ENCODE results near the gene EHMT1. TPM values are rescaled to one million over a fixed set of nuclear protein-coding genes. Genes with fewer than 3 reads are reported as not detected.

The EHMT1 gene
- total and polyA plus RNA-seq, 10 of the 15 experiments (the other 5 are each of a cell fraction or from before 2014, with no cell fraction given) = 2.9 to 100 (median 48.1) TPM

GRCh38 chr9:137574192-137574591, 44.6 kb upstream of the EHMT1 start (continued):
- TF ChIP-seq BCL11A (IDR thresholded peaks at IDR 0.05; ENCODE audit: low read depth, low read length) (no peak), FOXM1 (IDR thresholded peaks at IDR 0.05; ENCODE audit: low read depth, low read length) (no peak), NRF1 (conservative IDR thresholded peaks at IDR 0.05; ENCODE audit: low read depth, low read length) (no peak), POLR2AphosphoS5 (IDR thresholded peaks at IDR 0.05; ENCODE audit: low read length) (no peak)

- no peak for FAIRE-seq
- in situ Hi-C loops (cut with MboI) = no loop called here
- no peaks in the 10 kb centered on the region for H3K27me3 ChIP-seq (replicated peaks in 1 of 2; ENCODE audit: control insufficient read depth in 2 of 2, insufficient read depth in 2 of 2, low read length in 1 of 2)
- H4K20me1 ChIP-seq (ENCODE audit: control insufficient read depth, insufficient read depth) = no peaks in the 10 kb centered on the region
- H3K4me3 ChIP-seq = 0 out of 2 replicates have a peak overlapping the region, but pooled peaks have one; percentile 60
- intact Hi-C loops (cut with micrococcal nuclease; ENCODE audit: unreplicated experiment) = no loop called here
- peaks cover 26% of the 10 kb centered on the region for H3K79me2 ChIP-seq (ENCODE audit: control insufficient read depth, insufficient read depth, low read length)
- ChIA-PET SMC1A (ENCODE audit: uncharacterized antibody, unreplicated experiment) (interaction anchor here (1.0 to 1.3 kb wide), 3 partner anchors 15 to 24 kb away, joined by 3 to 4 read pairs (median 3); partner anchors contain the start of genes MRPL41 and ZMYND19), POLR2A (interaction anchor here (1.1 kb wide), 1 partner anchor 116 kb away, joined by 3 read pairs; no protein-coding TSS in a partner anchor), CTCF (interaction anchor here (1.1 kb wide), 1 partner anchor 17 kb away, joined by 3 read pairs; no protein-coding TSS in a partner anchor), RAD21 (ENCODE audit: unreplicated experiment) (interaction anchor here (0.5 to 2.0 kb wide), 3 partner anchors 23 to 352 kb away, joined by 4 to 5 read pairs (median 4); partner anchors contain the start of gene MRPL41)
- peak; percentile 42 for ATAC-seq
- H3K9ac ChIP-seq (ENCODE audit: control insufficient read depth, insufficient read depth, low read length) = no peak overlapping the region
- no peak overlapping the region for H2AFZ ChIP-seq (ENCODE audit: control insufficient read depth, low read depth, low read length)
- WGBS (ENCODE audit: insufficient coverage, insufficient replicate concordance, low lambda C conversion rate, missing lambda C conversion rate) = 36% methylated on average over 9 of the region's 9 CpGs
- BruUV-seq (replicated peaks) = no TSS peak
- H3K9me3 ChIP-seq (replicated peaks; ENCODE audit: control insufficient read depth, insufficient read depth, low read length) = no peaks in the 10 kb centered on the region
- peaks cover 8 to 15% of the 10 kb centered on the region in 2 experiments for H3K36me3 ChIP-seq (ENCODE audit: control insufficient read depth in 2 of 2, insufficient read depth in 2 of 2, low read length in 1 of 2)
- H3K4me1 ChIP-seq (ENCODE audit: control insufficient read depth, insufficient read depth, low read length) = peaks cover 16% of the 10 kb centered on the region
- DNase-seq (ENCODE audit: low read depth, low spot score) = peak; percentile 13
- TF ChIP-seq RAD21 (IDR thresholded peaks at IDR 0.05; ENCODE audit: insufficient read depth, low read depth, low read length) (no peak), ZNF687 (IDR thresholded peaks at IDR 0.05) (no peak), ZNF217 (IDR thresholded peaks at IDR 0.05) (no peak), ATF7 (IDR thresholded peaks at IDR 0.05; ENCODE audit: low read depth) (peak; percentile 28), POU2F2 (IDR thresholded peaks at IDR 0.05; ENCODE audit: borderline replicate concordance, low read depth, low read length) (peak; percentile 11; the same call in 1 of the 3 replicates), HDAC2 (IDR thresholded peaks at IDR 0.05) (no peak)
- H3K4me2 ChIP-seq (ENCODE audit: control insufficient read depth, insufficient read depth) = no peak overlapping the region
- H3K27ac ChIP-seq (ENCODE audit: control insufficient read depth, insufficient read depth) = no peak overlapping the region
These were observed 43.5 kb upstream of the EHMT1 start for GRCh38 chr9:137575364-137575715.

Data from GM12878 (cell line).